GM10266 (cell line): ENCODE measurements around the gene ZNF730.
"Not testable (repeated sequence)": the region's sequence is repeated elsewhere in the genome, so short reads cannot be mapped to it uniquely, and the experiment has no call there.

ENCODE experiments used
- DNase-seq: peaks from one replicate; pipeline ENCODE4 v3.0.0; 2012; ENCODE audit errors: extremely low spot score
- TF ChIP-seq, protein P1 (sequence below): IDR thresholded peaks from 2 replicates; pipeline ENCODE4 v1.5.1; 2012; ENCODE audit warnings: mild to moderate bottlenecking, low read depth; ENCODE audit not compliant: control insufficient read depth, insufficient read depth; ENCODE audit errors: missing control alignments

Gene ZNF730

DNA sequence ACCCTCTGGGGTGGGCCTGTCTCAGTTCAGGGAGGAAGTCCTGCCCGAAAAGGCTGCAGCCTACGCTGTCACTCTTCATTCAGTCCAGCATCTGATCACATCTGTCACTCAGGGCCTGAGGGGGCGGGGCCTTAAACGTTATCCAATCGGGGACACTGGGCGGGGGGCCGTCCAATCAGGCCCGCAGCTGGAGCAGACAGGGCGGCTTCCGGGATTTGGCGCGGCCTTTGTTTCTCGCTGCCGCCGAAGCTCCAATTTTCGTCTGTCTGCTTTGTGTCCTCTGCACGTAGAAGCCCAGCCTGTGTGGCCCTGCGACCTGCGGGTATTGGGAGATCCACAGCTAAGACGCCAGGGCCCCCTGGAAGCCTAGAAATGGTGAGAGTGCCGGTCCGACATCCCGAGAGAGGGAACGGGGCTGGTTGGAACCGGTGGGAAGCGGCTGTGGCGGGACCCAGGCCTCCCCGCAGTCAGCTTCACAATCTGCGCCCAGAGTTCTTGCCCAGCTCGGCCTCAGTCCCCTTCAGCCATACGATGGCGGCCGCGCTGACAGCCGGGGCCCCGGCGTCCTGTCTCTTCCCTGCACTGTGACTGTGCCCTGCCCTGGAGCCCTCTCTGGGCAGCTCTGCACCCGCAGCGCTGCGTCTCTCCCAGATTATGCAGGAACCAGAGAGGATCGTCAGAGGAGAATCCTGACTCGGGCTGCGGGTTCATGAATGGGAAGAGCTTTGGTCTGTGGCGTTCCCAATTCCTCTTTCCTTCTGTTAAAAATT lies at the start of gene ZNF730:
Gene ZNF730 (plus strand): TSS at position 224 of the 770 bp plus-strand sequence. CDS start 149 bp downstream, at position 373.
- TF ChIP-seq, protein P1, sequence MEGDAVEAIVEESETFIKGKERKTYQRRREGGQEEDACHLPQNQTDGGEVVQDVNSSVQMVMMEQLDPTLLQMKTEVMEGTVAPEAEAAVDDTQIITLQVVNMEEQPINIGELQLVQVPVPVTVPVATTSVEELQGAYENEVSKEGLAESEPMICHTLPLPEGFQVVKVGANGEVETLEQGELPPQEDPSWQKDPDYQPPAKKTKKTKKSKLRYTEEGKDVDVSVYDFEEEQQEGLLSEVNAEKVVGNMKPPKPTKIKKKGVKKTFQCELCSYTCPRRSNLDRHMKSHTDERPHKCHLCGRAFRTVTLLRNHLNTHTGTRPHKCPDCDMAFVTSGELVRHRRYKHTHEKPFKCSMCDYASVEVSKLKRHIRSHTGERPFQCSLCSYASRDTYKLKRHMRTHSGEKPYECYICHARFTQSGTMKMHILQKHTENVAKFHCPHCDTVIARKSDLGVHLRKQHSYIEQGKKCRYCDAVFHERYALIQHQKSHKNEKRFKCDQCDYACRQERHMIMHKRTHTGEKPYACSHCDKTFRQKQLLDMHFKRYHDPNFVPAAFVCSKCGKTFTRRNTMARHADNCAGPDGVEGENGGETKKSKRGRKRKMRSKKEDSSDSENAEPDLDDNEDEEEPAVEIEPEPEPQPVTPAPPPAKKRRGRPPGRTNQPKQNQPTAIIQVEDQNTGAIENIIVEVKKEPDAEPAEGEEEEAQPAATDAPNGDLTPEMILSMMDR: no peak
- DNase-seq: peak; percentile 53

GRCh38 chr19:23070353-23071146 lies 46.3 kb upstream of the ZNF730 start:
- DNase-seq: no peak
- TF ChIP-seq, protein P1: peak; percentile 15

DNA sequence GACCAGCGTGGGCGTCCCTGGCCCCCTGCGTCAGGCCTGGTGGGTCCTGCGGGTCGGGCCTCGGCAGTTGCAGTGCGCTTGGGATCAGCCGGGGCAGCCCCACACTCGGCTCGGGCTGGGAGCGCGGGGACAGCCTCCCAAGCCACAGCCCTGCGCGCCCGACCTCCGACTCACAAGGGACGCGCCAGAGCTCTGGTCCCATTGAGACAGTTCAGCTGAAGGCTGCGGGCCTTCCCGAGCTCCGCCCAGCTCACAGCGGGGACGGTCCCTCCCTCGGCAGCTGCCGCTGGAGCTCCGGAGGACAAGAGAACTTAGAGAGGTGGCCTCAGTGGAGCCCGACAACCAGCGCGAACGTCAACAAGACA lies 45.7 kb upstream of the ZNF730 start:
- TF ChIP-seq, protein P1: no peak
- peak; percentile 12 for DNase-seq

DNA sequence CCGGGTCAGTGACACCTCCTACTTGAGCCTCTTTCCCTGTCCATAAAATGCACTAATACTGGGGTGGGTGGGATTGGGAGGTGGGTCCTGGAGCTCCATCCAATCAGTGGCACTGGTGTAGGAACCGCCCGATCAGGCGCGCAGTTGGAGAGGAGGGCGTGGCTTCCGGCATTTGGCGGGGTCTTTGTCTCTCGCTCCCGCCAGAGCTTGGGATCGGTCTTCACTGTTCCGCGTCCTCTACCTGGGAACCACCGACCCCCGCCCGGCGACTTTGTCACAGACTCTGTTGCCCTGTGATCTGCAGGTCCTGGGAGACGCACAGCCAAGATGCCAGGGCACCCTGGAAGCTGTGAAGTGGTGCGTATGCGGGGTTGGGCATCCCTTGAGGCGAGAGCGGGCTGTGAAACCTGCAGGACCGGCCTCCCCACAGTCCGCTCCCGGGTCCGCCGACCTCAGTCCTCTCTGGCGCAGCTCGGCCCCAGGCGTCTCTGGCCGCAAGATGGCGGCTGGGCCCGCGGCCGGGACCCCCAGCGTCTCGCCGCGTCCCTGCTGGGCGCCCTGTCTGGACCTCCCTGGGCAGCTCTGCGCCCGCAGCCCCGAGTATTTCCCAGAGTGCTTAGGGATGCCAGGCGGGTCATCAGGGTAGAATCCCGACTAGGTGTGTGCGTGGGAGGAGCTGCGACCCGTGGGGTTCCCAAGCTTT lies 41.6 kb upstream of the ZNF730 start:
- peak; percentile 24 for DNase-seq
- TF ChIP-seq, protein P1: no peak

- not testable (repeated sequence) for DNase-seq
These were observed 39.0 kb upstream of the ZNF730 start for GRCh38 chr19:23077776-23078175.

GRCh38 chr19:23093832-23094231 lies 23.0 kb upstream of the ZNF730 start:
- no peak for DNase-seq
- TF ChIP-seq, protein P1: no peak

- no peak for DNase-seq
- TF ChIP-seq, protein P1: no peak
These were observed 21.4 kb upstream of the ZNF730 start for GRCh38 chr19:23095418-23095817.
